H9 (cell line): ENCODE data around the gene GALNT17. TPM values are rescaled to one million over a fixed set of nuclear protein-coding genes. Genes with fewer than 3 reads are reported as not detected.
A peak's percentile ranks its signal among the peaks of the same experiment; 100 is the strongest.

Source experiments
- DNase-seq: peaks from one replicate; pipeline ENCODE4 v3.0.0-alpha.2; 2017
- H2AFZ ChIP-seq: one replicate; pipeline ENCODE4 v1.6.1; 2013; ENCODE audit warnings: mild to moderate bottlenecking, low read length, control low read depth, moderate library complexity
- H2AK5ac ChIP-seq: 2 replicates; pipeline ENCODE4 v1.6.1; 2013; ENCODE audit warnings: low read length, control low read depth, mixed read lengths; ENCODE audit not compliant: insufficient read length
- H2BK120ac ChIP-seq: one replicate; pipeline ENCODE4 v1.6.1; 2013; ENCODE audit warnings: low read depth, mild to moderate bottlenecking, low read length, control low read depth, inconsistent platforms; ENCODE audit not compliant: poor library complexity, severe bottlenecking
- H2BK12ac ChIP-seq: 2 replicates; pipeline ENCODE4 v1.6.1; 2013; ENCODE audit warnings: low read length, control low read depth, mixed read lengths, low read depth; ENCODE audit not compliant: insufficient read length
- H2BK15ac ChIP-seq: 2 replicates; pipeline ENCODE4 v1.6.1; 2013; ENCODE audit warnings: low read depth, low read length, control low read depth
- H2BK20ac ChIP-seq: one replicate; pipeline ENCODE4 v1.6.1; 2013; ENCODE audit warnings: low read depth, mild to moderate bottlenecking, low read length, control low read depth, inconsistent platforms; ENCODE audit not compliant: poor library complexity, severe bottlenecking
- H2BK5ac ChIP-seq: 2 replicates; pipeline ENCODE4 v1.6.1; 2013; ENCODE audit warnings: low read length, control low read depth, mixed read lengths; ENCODE audit not compliant: insufficient read length
- H3K14ac ChIP-seq: 2 replicates; pipeline ENCODE4 v1.6.1; 2013; ENCODE audit warnings: low read length, control low read depth; ENCODE audit not compliant: insufficient read depth
- H3K18ac ChIP-seq: 2 replicates; pipeline ENCODE4 v1.6.1; 2013; ENCODE audit warnings: low read depth, mild to moderate bottlenecking, mixed read lengths, low read length, control low read depth; ENCODE audit not compliant: insufficient read length
- H3K23ac ChIP-seq: 2 replicates; pipeline ENCODE4 v1.6.1; 2013; ENCODE audit warnings: low read length, control low read depth, mixed read lengths, low read depth; ENCODE audit not compliant: insufficient read length
- H3K23me2 ChIP-seq: 2 replicates; pipeline ENCODE4 v1.6.1; 2013; ENCODE audit warnings: low read depth, mild to moderate bottlenecking, mixed read lengths, low read length, control low read depth; ENCODE audit not compliant: insufficient read length, poor library complexity, severe bottlenecking
- H3K27ac ChIP-seq: 2 replicates; pipeline ENCODE4 v1.5.1; 2013; ENCODE audit warnings: low read length, control low read depth, mixed read lengths, low read depth; ENCODE audit not compliant: insufficient read length
- H3K27me3 ChIP-seq: 2 replicates; pipeline ENCODE4 v1.6.1; 2013; ENCODE audit warnings: low read length, control low read depth, inconsistent platforms; ENCODE audit not compliant: insufficient read depth
- H3K4ac ChIP-seq: 2 replicates; pipeline ENCODE4 v1.6.1; 2013; ENCODE audit warnings: low read depth, mild to moderate bottlenecking, control low read depth, inconsistent platforms, low read length, moderate library complexity
- H3K4me1 ChIP-seq: 2 replicates; pipeline ENCODE4 v1.6.1; 2013; ENCODE audit warnings: low read length, control low read depth, inconsistent platforms; ENCODE audit not compliant: insufficient read depth
- H3K4me2 ChIP-seq: 2 replicates; pipeline ENCODE4 v1.6.1; 2013; ENCODE audit warnings: low read length, control low read depth, mixed read lengths; ENCODE audit not compliant: insufficient read length, insufficient read depth
- H3K56ac ChIP-seq: 2 replicates; pipeline ENCODE4 v1.6.1; 2013; ENCODE audit warnings: low read depth, mild to moderate bottlenecking, mixed read lengths, low read length, control low read depth; ENCODE audit not compliant: insufficient read length
- H3K79me1 ChIP-seq: 2 replicates; pipeline ENCODE4 v1.6.1; 2013; ENCODE audit warnings: low read depth, mild to moderate bottlenecking, moderate library complexity, low read length, control low read depth, inconsistent platforms; ENCODE audit not compliant: insufficient read depth, poor library complexity, severe bottlenecking
- H3K79me2 ChIP-seq: 2 replicates; pipeline ENCODE4 v1.6.1; 2013; ENCODE audit warnings: low read length, control low read depth, inconsistent platforms; ENCODE audit not compliant: insufficient read depth
- H3K9ac ChIP-seq: 2 replicates; pipeline ENCODE4 v1.6.1; 2013; ENCODE audit warnings: low read length, control low read depth, mixed read lengths; ENCODE audit not compliant: insufficient read length; ENCODE audit errors: extremely low read depth
- H3K9me3 ChIP-seq: one replicate; pipeline ENCODE4 v1.6.1; 2013; ENCODE audit warnings: low read depth, low read length, inconsistent platforms; ENCODE audit not compliant: control insufficient read depth
- H3T11ph ChIP-seq: one replicate; pipeline ENCODE4 v1.6.1; 2013; ENCODE audit warnings: mild to moderate bottlenecking, low read length, control low read depth, inconsistent platforms
- H4K20me1 ChIP-seq: one replicate; pipeline ENCODE4 v1.6.1; 2013; ENCODE audit not compliant: control insufficient read depth, insufficient read length, insufficient read depth
- H4K5ac ChIP-seq: 2 replicates; pipeline ENCODE4 v1.6.1; 2013; ENCODE audit warnings: low read depth, mild to moderate bottlenecking, mixed read lengths, low read length, control low read depth; ENCODE audit not compliant: insufficient read length
- H4K8ac ChIP-seq: replicated peaks from 2 replicates; pipeline ENCODE4 v1.6.1; 2013; ENCODE audit warnings: low read length, control low read depth, mixed read lengths, low read depth; ENCODE audit not compliant: insufficient read length
- H4K91ac ChIP-seq: 2 replicates; pipeline ENCODE4 v1.6.1; 2013; ENCODE audit warnings: low read depth, mild to moderate bottlenecking, moderate library complexity, mixed read lengths, low read length, control low read depth; ENCODE audit not compliant: insufficient read length
- H3K27ac Mint-ChIP-seq, 3 experiments: 2 replicates in 2 of 3; 3 replicates in 1 of 3; pipeline ENCODE4 v1.8.0; 2020 to 2021; ENCODE audit warnings: mixed read lengths in 3 of 3, mild to moderate bottlenecking in 1 of 3, moderate library complexity in 1 of 3
- H3K27me3 Mint-ChIP-seq: 2 replicates; pipeline ENCODE4 v1.8.0; 2021; ENCODE audit warnings: low read depth, mild to moderate bottlenecking, moderate library complexity, mixed read lengths
- H3K36me3 Mint-ChIP-seq, 3 experiments: 2 replicates in 2 of 3; 3 replicates in 1 of 3; pipeline ENCODE4 v1.8.0; 2020 to 2021; ENCODE audit warnings: low read depth in 3 of 3, mixed read lengths in 3 of 3; ENCODE audit not compliant: insufficient read depth in 1 of 3
- H3K4me1 Mint-ChIP-seq, 2 experiments: 2 replicates each; pipeline ENCODE4 v1.8.0; 2020; ENCODE audit warnings: mixed read lengths in 2 of 2
- H3K4me3 Mint-ChIP-seq, 2 experiments: 2 replicates in 1 of 2; 3 replicates in 1 of 2; pipeline ENCODE4 v1.8.0; 2020 to 2021; ENCODE audit warnings: mild to moderate bottlenecking in 2 of 2, mixed read lengths in 2 of 2, moderate library complexity in 1 of 2
- H3K9me3 Mint-ChIP-seq, 2 experiments: 2 replicates in 1 of 2; 3 replicates in 1 of 2; pipeline ENCODE4 v1.8.0; 2020; ENCODE audit warnings: mild to moderate bottlenecking in 2 of 2, mixed read lengths in 2 of 2, moderate library complexity in 1 of 2
- WGBS: extraction: QIAGEN DNeasy Blood & Tissue Kit; methylation state at CpG from one replicate; pipeline ENCODE4 v1.1.7; 2013; ENCODE audit warnings: missing lambda C conversion rate, low lambda C conversion rate, mixed read lengths; ENCODE audit not compliant: insufficient read length; ENCODE audit errors: extremely low coverage; 5-methylcytosine and 5-hydroxymethylcytosine counted together
- total RNA-seq: library from RNA; stranded (reverse); gene quantifications from 2 replicates; pipeline ENCODE4 v1.2.1, GENCODE V29; 2021
- TF ChIP-seq, protein P1 (sequence below): fragments of 200-600 bp; sonication (generic); conservative IDR thresholded peaks from 3 replicates; pipeline ENCODE4 v1.8.0; 2021; ENCODE audit warnings: antibody characterized with exemption, mild to moderate bottlenecking

Gene GALNT17
- total RNA-seq, 1 experiment from 2014 or later: 43.2 TPM

DNA sequence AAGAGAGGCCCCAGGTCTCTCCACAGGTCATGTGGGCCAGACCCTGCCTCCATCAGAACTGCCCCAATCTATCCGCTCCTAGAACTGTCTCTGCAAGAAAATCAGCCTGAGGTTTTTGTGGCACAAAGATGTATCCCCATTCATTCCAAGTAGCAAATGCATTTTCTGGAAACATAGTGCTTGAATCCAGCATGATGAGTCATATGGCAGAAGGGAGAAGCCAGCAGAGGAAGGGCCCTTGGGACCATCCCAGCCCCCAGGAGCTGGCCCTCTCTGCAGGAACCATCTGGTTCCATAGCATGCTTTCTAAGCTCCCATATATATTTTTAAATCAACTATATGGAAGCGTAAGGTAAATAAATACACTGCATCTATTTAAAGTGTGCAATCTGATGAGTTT is 563.2 kb downstream of the GALNT17 start:
- H3T11ph ChIP-seq: no peak overlapping the region
- H3K27me3 Mint-ChIP-seq: no peaks in the 10 kb centered on the region
- peaks cover 24 to 32% (median 26%) of the 10 kb centered on the region in 3 experiments for H3K36me3 Mint-ChIP-seq
- no peaks in the 10 kb centered on the region for H3K79me1 ChIP-seq
- no peak overlapping the region for H3K4ac ChIP-seq
- H3K9ac ChIP-seq: no peak overlapping the region
- TF ChIP-seq, protein P1, sequence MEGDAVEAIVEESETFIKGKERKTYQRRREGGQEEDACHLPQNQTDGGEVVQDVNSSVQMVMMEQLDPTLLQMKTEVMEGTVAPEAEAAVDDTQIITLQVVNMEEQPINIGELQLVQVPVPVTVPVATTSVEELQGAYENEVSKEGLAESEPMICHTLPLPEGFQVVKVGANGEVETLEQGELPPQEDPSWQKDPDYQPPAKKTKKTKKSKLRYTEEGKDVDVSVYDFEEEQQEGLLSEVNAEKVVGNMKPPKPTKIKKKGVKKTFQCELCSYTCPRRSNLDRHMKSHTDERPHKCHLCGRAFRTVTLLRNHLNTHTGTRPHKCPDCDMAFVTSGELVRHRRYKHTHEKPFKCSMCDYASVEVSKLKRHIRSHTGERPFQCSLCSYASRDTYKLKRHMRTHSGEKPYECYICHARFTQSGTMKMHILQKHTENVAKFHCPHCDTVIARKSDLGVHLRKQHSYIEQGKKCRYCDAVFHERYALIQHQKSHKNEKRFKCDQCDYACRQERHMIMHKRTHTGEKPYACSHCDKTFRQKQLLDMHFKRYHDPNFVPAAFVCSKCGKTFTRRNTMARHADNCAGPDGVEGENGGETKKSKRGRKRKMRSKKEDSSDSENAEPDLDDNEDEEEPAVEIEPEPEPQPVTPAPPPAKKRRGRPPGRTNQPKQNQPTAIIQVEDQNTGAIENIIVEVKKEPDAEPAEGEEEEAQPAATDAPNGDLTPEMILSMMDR: no peak
- no peak overlapping the region for H2BK5ac ChIP-seq
- no peak overlapping the region for H4K91ac ChIP-seq
- no CpG with 5 or more reads among the region's 2 CpGs for WGBS
- no peak overlapping the region for H2BK15ac ChIP-seq
- H3K4me1 ChIP-seq: no peaks in the 10 kb centered on the region
- no peak overlapping the region for H3K18ac ChIP-seq
- no peak overlapping the region for H2BK120ac ChIP-seq
- H3K9me3 ChIP-seq: no peaks in the 10 kb centered on the region
- H3K27me3 ChIP-seq: no peaks in the 10 kb centered on the region
- peaks cover 12 to 13% of the 10 kb centered on the region in 2 experiments for H3K4me1 Mint-ChIP-seq
- H3K4me2 ChIP-seq: no peak overlapping the region
- no peak overlapping the region for H3K23ac ChIP-seq
- peak overlapping the region; percentile 11 to 64 (median 12); a peak in 3 of 7 replicates for H3K27ac Mint-ChIP-seq
- no peak overlapping the region for H3K14ac ChIP-seq
- H2AFZ ChIP-seq: no peak overlapping the region
- H4K8ac ChIP-seq: no peak overlapping the region
- H2BK20ac ChIP-seq: no peak overlapping the region
- H2AK5ac ChIP-seq: no peak overlapping the region
- H2BK12ac ChIP-seq: no peak overlapping the region
- no peak for DNase-seq
- H4K5ac ChIP-seq: no peak overlapping the region
- no peaks in the 10 kb centered on the region for H3K23me2 ChIP-seq
- H3K56ac ChIP-seq: no peak overlapping the region
- no peak overlapping the region for H3K4me3 Mint-ChIP-seq
- no peaks in the 10 kb centered on the region for H4K20me1 ChIP-seq
- H3K27ac ChIP-seq: no peak overlapping the region
- H3K9me3 Mint-ChIP-seq: peaks cover 5 to 6% of the 10 kb centered on the region in 2 experiments; a peak in 4 of 5 replicates
- H3K79me2 ChIP-seq: no peaks in the 10 kb centered on the region
